HPDE6-E6E7 (cell line): ENCODE results near the gene SP110.

Experiments used
- DNase-seq: peaks from one replicate; pipeline ENCODE4 v3.0.0; 2011; ENCODE audit warnings: missing footprints; ENCODE audit errors: extremely low spot score

SP110 gene

GRCh38 chr2:230219419-230220331 is at the start of gene SP110:
Gene SP110, minus strand, starts transcription at chr2:230219984. Its CDS starts 3,057 bp downstream, at chr2:230216927.
- DNase-seq, result peak; percentile 91

- no peak for DNase-seq
Observed at GRCh38 chr2:230268606-230269243, 48.9 kb upstream of the SP110 start.

GRCh38 chr2:230267556-230267955 is 47.8 kb upstream of the SP110 start:
- no peak for DNase-seq

- no peak for DNase-seq
Observed at GRCh38 chr2:230267059-230267458, 47.3 kb upstream of the SP110 start.

- no peak for DNase-seq
Observed at GRCh38 chr2:230266638-230267037, 46.9 kb upstream of the SP110 start.

- peak; percentile 34 for DNase-seq
Observed at GRCh38 chr2:230264945-230265344, 45.2 kb upstream of the SP110 start.

GRCh38 chr2:230262246-230262645 is 42.5 kb upstream of the SP110 start:
- DNase-seq, result no peak

GRCh38 chr2:230258483-230258882 is 38.7 kb upstream of the SP110 start:
- no peak for DNase-seq

GRCh38 chr2:230256733-230257332 is 37.0 kb upstream of the SP110 start:
- no peak for DNase-seq

- no peak for DNase-seq
Observed at GRCh38 chr2:230254152-230254881, 34.5 kb upstream of the SP110 start.

- DNase-seq, result no peak
Observed at GRCh38 chr2:230250231-230250630, 30.4 kb upstream of the SP110 start.

- DNase-seq, result no peak
Observed at GRCh38 chr2:230246206-230246605, 26.4 kb upstream of the SP110 start.

- peak; percentile 19 for DNase-seq
Observed at GRCh38 chr2:230244211-230244610, 24.4 kb upstream of the SP110 start.

- DNase-seq, result no peak
Observed at GRCh38 chr2:230234845-230235244, 15.1 kb upstream of the SP110 start.

- no peak for DNase-seq
Observed at GRCh38 chr2:230234122-230234722, 14.4 kb upstream of the SP110 start.

GRCh38 chr2:230231251-230231650 is 11.5 kb upstream of the SP110 start:
- no peak for DNase-seq

- DNase-seq, result no peak
Observed at GRCh38 chr2:230230496-230231200, 10.9 kb upstream of the SP110 start.

GRCh38 chr2:230230087-230230486 is 10.3 kb upstream of the SP110 start:
- DNase-seq, result no peak

GRCh38 chr2:230227216-230227615 is 7.4 kb upstream of the SP110 start:
- no peak for DNase-seq

- no peak for DNase-seq
Observed at GRCh38 chr2:230226051-230226551, 6.3 kb upstream of the SP110 start.

- DNase-seq, result no peak
Observed at GRCh38 chr2:230225486-230225885, 5.7 kb upstream of the SP110 start, which contains the start of gene SP140. Gene SP140, plus strand, starts transcription at chr2:230225736. Its CDS starts 109 bp downstream, at chr2:230225845.
